Keratinocyte (primary cell): ENCODE measurements around the gene PIWIL1. TPM values are rescaled to one million over a fixed set of nuclear protein-coding genes. Genes with fewer than 3 reads are reported as not detected.

Experiments used
- DNase-seq: peaks from one replicate; pipeline ENCODE4 v3.0.0-alpha.2; 2011; ENCODE audit warnings: low read depth, missing footprints, low spot score
- FAIRE-seq: peaks from 2 replicates; lab custom pipeline; 2011; peaks lifted over from hg19 to GRCh38; lab: Jason Lieb, UNC
- H2AFZ ChIP-seq: 2 replicates; pipeline ENCODE4 v1.6.0; 2012; ENCODE audit warnings: low read length, control low read depth, inconsistent platforms; ENCODE audit not compliant: control insufficient read depth
- H3K27ac ChIP-seq: 2 replicates; pipeline ENCODE4 v1.5.1; 2011; ENCODE audit warnings: low read length; ENCODE audit not compliant: control insufficient read depth, insufficient read depth
- H3K27me3 ChIP-seq: 3 replicates; pipeline ENCODE4 v1.6.0; 2011; ENCODE audit warnings: low read length; ENCODE audit not compliant: control insufficient read depth, insufficient read depth; ENCODE audit errors: extremely low read depth
- H3K36me3 ChIP-seq, 2 experiments: 2 replicates in 1 of 2; 3 replicates in 1 of 2; pipeline ENCODE4 v1.5.1; 2011; ENCODE audit warnings: low read length in 2 of 2, mild to moderate bottlenecking in 1 of 2; ENCODE audit not compliant: control insufficient read depth in 2 of 2, insufficient read depth in 2 of 2; ENCODE audit errors: extremely low read depth in 1 of 2
- H3K4me1 ChIP-seq: 3 replicates; pipeline ENCODE4 v1.5.1; 2011; ENCODE audit warnings: low read length; ENCODE audit not compliant: control insufficient read depth, insufficient read depth; ENCODE audit errors: extremely low read depth
- H3K4me2 ChIP-seq: 3 replicates; pipeline ENCODE4 v1.6.0; 2011; ENCODE audit warnings: low read depth, low read length; ENCODE audit not compliant: control insufficient read depth, insufficient read depth; ENCODE audit errors: extremely low read depth
- H3K4me3 ChIP-seq, 3 experiments: fragments of 200-600 bp in 1 of 3; sonication (generic) in 1 of 3; 2 replicates in 2 of 3; 3 replicates in 1 of 3; pipeline ENCODE4 v1.5.1; 2011 to 2016; ENCODE audit warnings: low read length in 3 of 3, mild to moderate bottlenecking in 3 of 3, control low read depth in 2 of 3, inconsistent platforms in 1 of 3, low read depth in 1 of 3, mixed read lengths in 1 of 3, mixed run types in 1 of 3, moderate library complexity in 1 of 3; ENCODE audit not compliant: control insufficient read depth in 2 of 3, insufficient read depth in 2 of 3; ENCODE audit errors: extremely low read depth in 1 of 3
- H3K79me2 ChIP-seq: 2 replicates; pipeline ENCODE4 v1.6.0; 2012; ENCODE audit warnings: low read length; ENCODE audit not compliant: control insufficient read depth, insufficient read depth
- H3K9ac ChIP-seq: 3 replicates; pipeline ENCODE4 v1.6.0; 2011; ENCODE audit warnings: low read length; ENCODE audit not compliant: control insufficient read depth, insufficient read depth; ENCODE audit errors: extremely low read depth
- H3K9me1 ChIP-seq: 3 replicates; pipeline ENCODE4 v1.6.0; 2011; ENCODE audit warnings: low read length; ENCODE audit not compliant: control insufficient read depth, insufficient read depth; ENCODE audit errors: extremely low read depth
- H3K9me3 ChIP-seq: 2 replicates; pipeline ENCODE4 v1.5.1; 2012; ENCODE audit warnings: low read depth, low read length; ENCODE audit not compliant: control insufficient read depth
- H4K20me1 ChIP-seq: 3 replicates; pipeline ENCODE4 v1.6.0; 2011; ENCODE audit warnings: low read length; ENCODE audit not compliant: control insufficient read depth, insufficient read depth; ENCODE audit errors: extremely low read depth
- CTCF ChIP-seq, 3 experiments: IDR thresholded peaks in 1 of 3; conservative IDR thresholded peaks in 1 of 3; optimal IDR thresholded peaks in 1 of 3; 2 replicates in 2 of 3; 3 replicates in 1 of 3; pipeline versions ENCODE3 to v1.5.1; 2011; ENCODE audit warnings: low read length in 3 of 3, mild to moderate bottlenecking in 3 of 3, moderate library complexity in 2 of 3, control low read depth in 1 of 3, inconsistent platforms in 1 of 3; ENCODE audit not compliant: insufficient read depth in 2 of 3; ENCODE audit errors: extremely low read depth in 1 of 3
- EZH2 ChIP-seq: IDR thresholded peaks from one replicate; pipeline ENCODE4 v1.6.1; 2012; ENCODE audit warnings: inconsistent platforms, mild to moderate bottlenecking, low read length, moderate library complexity
- dilution Hi-C: fragments of 300-500 bp; cut with MboI; formaldehyde crosslinking; loops from one replicate; pipeline ENCODE4 v1.7.0; 2020; ENCODE audit warnings: low sequenced_read_pairs; ENCODE audit not compliant: extremely low pct_ligation_motif_present
- polyA plus RNA-seq, 5 experiments: library from polyadenylated mRNA; depleted of rRNA in 3 of 5; stranded (reverse) in 3 of 5; stranded (forward) in 1 of 5; unstranded in 1 of 5; fragments of >200 nt; gene quantifications; 1 replicate in 1 of 5; 2 replicates in 3 of 5; 3 replicates in 1 of 5; pipeline versions ENCODE4 v1.2.1 to v1.2.3, GENCODE V29; 2011 to 2012; ENCODE audit warnings: missing spikeins in 2 of 5, low read depth in 1 of 5, low replicate concordance in 1 of 5

The PIWIL1 gene
- polyA plus RNA-seq, 1 donor (not counting 4 experiments of a cell fraction or from before 2014, with no cell fraction given), result 0.13 TPM

GRCh38 chr12:130421896-130422295, 84.2 kb downstream of the PIWIL1 start:
- no peaks in the 10 kb centered on the region for H3K4me1 ChIP-seq
- no peak overlapping the region for H3K4me3 ChIP-seq
- no peaks in the 10 kb centered on the region for H3K36me3 ChIP-seq
- no peaks in the 10 kb centered on the region for H3K9me1 ChIP-seq
- dilution Hi-C loops, result no loop called here
- H3K9ac ChIP-seq, result no peak overlapping the region
- TF ChIP-seq CTCF (optimal IDR thresholded peaks at IDR 0.05 in 1 of 3, IDR thresholded peaks at IDR 0.05 in 1 of 3, conservative IDR thresholded peaks at IDR 0.05 in 1 of 3; ENCODE audit: extremely low read depth in 1 of 3, insufficient read depth in 2 of 3, low read length in 3 of 3), result no peak
- TF ChIP-seq EZH2, result no peak
- no peaks in the 10 kb centered on the region for H3K27me3 ChIP-seq
- no peak overlapping the region for H3K4me2 ChIP-seq
- H3K27ac ChIP-seq, result no peak overlapping the region
- H3K79me2 ChIP-seq, result no peaks in the 10 kb centered on the region
- no peak overlapping the region for H2AFZ ChIP-seq
- no peaks in the 10 kb centered on the region for H3K9me3 ChIP-seq
- DNase-seq (no peak), FAIRE-seq (no peak)
- no peaks in the 10 kb centered on the region for H4K20me1 ChIP-seq

Other genes starting within 250 kb of the PIWIL1 start
- 0.55 to 1.9 TPM (median 0.67 TPM) in 3 replicates for gene FZD10, start 175.4 kb upstream of the PIWIL1 start, polyA plus RNA-seq